NCI-H128 (cell line): ENCODE measurements around the gene RNF220.

Source experiments
- DNase-seq: peaks from one replicate; lab custom pipeline; 2025; ENCODE audit not compliant: unreplicated experiment; lab: John Stamatoyannopoulos, UW

Gene RNF220

DNA sequence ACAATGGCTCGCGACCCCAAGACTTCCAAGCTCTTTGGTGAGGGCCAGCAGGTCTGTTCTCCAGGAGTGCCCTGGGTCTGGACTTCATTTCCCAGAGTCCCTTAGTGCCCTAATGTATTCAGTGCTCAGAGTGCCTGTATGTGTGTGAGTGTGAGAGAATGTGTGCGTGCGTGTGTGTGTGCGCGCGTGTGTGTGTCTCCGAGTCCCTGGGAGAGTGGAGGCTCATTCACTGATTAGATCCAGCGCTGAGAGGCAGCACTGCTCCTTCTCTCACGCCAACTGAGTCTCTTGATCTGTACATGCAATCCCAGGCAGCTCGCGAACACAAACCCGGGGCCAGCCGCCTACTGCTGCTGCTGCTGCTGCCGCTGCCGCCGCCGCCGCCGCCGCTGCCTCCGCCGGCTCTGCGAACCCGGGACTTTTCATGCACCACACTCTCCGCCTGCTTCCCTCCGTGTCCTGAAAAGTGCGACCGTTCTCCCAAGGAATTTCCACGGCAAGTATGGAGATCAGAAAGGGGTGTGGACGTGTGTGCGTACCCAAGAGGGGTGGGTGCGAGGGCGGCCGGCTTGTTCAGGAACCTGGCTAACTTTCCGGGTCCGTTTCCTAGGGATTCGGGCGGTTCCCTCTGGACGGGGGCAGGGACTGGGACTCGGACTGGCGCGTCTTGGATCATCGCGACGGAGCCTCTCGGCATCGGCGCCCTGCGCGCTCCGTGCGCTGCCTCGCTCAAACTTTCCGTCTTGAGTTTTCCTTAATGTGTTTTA, at the start of gene RNF220:
RNF220 (plus strand) TSS at position 225 of the 767 bp plus-strand sequence.
- DNase-seq: peak; percentile 40

DNA sequence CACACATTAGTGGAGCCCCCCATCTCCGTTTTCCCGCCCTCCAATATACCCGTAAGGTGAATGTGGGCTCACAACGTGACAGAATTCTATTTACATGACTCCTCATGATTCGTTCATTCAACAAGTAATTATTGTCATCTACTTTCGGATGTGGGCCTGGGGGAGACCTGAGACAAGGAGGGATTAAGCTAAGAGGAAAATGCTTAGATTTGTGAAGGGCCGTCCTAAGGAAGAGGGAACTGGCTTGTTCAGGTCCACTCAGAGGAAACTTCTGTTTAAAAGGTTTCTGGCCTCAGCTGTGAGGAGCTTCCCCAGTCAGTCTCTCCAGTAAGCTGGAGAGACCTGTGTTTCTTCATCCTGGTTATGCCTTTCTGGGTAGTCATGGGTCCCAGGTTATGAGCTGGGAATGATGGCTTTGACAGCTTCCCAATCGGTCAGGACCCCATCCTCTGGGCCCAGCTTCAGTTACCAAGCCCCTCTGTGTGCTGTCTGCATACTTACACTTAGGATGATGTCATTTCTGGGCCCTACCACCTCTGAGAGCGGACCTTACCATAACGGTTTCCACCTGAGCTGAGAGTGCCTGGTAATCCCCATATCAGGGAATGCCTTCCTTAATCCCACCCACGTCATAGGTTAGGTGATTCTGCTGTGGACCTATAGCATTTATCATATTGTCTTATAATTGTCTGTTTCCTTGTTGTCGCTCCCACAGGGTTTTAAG, 49.3 kb upstream of the RNF220 start:
- no peak for DNase-seq

- no peak for DNase-seq
These were observed 47.3 kb upstream of the RNF220 start for GRCh38 chr1:44357710-44358109.

GRCh38 chr1:44359234-44359935, 45.7 kb upstream of the RNF220 start:
- no peak for DNase-seq

GRCh38 chr1:44361478-44361877, 43.6 kb upstream of the RNF220 start:
- DNase-seq: no peak

DNA sequence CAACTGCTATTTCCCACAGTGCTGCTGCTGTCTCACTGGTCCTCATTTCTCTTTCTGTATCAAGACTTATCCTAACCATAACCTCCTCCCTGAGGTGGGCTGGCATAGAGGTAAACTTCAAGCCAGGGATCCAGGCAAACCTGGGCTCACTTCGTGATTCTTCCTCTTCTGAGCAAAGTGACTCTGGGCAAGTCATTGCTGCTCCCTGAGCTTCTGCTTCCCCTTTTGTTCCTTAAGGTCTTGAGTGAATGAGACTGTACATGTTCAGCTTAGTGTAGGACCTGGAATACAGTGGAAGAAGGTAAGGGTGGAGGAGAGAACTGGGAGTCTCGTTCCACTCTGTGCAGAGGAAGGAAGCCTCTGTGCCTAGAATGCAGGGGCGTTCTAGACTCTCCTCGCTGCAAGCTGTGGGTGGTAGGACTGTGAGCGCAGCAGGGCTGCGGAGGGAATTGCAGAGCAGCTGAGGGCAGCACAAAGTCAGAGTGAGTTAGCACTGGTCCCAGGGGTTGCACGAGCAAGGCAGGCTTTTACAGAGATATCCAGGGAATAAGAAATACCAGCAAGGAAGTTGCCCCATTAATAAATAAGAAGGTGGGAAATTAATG, 38.6 kb upstream of the RNF220 start:
- DNase-seq: no peak

- no peak for DNase-seq
These were observed 37.1 kb upstream of the RNF220 start for GRCh38 chr1:44367944-44368343.

DNA sequence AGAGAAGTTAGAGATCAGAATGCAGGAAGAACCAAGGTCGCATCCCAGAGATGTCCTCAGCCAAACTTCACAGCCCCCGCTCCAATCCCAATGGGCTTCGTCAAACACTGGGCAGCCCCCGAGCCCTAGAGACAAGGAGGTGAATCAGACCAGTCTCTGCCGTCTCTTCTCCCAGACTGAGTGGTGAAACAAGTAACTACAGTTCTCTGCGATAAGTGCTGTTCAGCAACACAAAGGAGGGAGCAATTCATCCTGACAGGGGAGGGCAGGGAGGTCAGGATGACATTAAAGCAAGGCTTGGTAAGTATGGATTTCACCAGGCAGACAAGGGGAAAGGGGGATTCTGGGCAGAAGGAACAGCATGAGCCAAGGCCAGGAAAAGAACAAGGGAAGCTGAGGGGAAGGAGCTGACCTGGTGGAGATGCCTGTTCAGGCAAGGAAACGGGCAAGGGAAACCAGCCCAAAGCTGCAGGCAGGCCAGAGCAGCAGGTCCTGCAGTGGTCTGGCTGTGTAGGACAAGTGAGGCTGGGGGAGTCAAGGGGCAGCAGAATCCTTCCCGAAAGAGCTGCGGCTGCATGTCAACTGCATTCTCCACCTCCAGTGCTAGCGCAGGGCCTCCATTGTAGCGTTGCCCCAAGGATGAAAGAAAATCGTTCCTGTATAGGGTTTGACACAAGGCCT, 36.4 kb upstream of the RNF220 start:
- no peak for DNase-seq

DNA sequence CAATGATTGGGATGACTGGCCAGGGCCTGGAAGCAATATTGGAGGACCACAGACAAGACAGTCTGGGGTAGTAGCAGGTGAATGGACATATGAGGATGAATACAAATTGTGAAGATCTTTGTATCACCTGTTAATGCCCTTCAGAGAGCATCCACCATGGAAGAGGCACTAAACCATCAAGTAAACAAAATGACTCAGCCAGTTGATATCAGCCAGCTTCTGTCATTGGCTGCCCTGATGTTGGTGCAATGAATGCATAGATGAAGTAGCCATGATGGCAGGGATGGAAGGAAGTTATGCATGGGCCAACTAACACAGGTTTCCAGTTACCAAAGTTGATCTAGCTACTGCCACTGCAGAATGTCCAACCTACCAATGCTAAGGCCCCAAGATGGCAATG, 33.8 kb upstream of the RNF220 start:
- DNase-seq: no peak

DNA sequence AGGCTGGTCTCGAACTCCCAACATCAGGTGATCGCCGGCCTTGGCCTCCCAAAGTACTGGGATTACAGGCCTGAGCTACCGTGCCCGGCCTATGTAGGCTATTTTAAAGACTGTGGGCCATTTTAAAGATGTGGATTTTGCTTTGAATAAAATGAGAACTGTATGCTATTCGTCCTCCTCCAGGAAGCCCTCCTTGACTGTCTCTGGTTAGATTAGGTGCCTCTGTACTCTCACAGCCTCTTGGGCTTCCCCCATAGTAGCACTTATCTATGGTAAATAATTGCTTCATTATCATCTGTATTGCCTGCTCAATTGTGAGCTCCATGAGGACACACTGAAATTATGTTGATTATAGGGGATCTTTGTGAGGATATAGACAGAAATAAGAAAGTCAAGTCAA, 29.5 kb upstream of the RNF220 start:
- no peak for DNase-seq

GRCh38 chr1:44377925-44378784, 26.9 kb upstream of the RNF220 start:
- DNase-seq: no peak

- no peak for DNase-seq
These were observed 24.3 kb upstream of the RNF220 start for GRCh38 chr1:44380666-44381177.

- DNase-seq: no peak
These were observed 16.5 kb upstream of the RNF220 start for GRCh38 chr1:44388551-44388950.

DNA sequence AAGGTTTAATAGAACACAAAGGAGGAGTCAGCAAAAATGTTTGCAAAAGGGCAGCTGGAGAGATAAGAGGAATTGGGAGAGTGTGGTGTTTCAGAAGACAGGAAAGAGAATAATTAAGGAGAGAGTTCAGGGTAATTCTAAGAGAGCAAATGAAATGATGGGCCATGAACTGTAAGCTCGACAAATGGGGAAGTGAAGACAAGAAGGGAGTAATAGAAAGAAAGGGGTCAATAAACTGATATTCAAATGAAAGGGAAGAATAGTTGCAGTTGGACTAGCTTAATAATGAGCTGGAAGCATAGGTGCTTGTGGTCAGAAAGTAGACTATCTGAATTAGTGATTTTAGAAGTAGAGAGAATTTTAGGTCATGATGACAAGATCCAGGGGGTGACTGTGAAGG, 15.6 kb upstream of the RNF220 start:
- DNase-seq: no peak

DNA sequence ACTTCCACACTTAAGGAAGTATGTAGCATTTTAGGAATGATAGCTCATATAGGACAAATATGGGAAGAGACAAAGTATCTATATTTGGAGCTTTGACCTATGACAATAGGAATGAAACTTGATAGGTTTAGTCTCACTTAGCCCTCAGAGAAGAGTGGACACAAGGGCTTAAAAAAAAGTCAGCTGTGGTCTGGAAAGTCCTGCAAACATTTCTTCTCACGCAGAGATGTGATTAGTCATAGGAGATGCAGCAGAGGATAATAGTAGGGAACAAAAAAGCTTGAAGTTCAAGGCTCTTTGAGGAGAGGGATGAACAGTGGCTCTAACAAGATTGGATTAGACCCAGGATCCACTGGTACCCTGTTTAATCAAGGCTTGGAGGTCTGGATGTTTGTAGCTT, 14.8 kb upstream of the RNF220 start:
- no peak for DNase-seq

GRCh38 chr1:44401256-44402228, 3.5 kb upstream of the RNF220 start:
- DNase-seq: no peak

DNA sequence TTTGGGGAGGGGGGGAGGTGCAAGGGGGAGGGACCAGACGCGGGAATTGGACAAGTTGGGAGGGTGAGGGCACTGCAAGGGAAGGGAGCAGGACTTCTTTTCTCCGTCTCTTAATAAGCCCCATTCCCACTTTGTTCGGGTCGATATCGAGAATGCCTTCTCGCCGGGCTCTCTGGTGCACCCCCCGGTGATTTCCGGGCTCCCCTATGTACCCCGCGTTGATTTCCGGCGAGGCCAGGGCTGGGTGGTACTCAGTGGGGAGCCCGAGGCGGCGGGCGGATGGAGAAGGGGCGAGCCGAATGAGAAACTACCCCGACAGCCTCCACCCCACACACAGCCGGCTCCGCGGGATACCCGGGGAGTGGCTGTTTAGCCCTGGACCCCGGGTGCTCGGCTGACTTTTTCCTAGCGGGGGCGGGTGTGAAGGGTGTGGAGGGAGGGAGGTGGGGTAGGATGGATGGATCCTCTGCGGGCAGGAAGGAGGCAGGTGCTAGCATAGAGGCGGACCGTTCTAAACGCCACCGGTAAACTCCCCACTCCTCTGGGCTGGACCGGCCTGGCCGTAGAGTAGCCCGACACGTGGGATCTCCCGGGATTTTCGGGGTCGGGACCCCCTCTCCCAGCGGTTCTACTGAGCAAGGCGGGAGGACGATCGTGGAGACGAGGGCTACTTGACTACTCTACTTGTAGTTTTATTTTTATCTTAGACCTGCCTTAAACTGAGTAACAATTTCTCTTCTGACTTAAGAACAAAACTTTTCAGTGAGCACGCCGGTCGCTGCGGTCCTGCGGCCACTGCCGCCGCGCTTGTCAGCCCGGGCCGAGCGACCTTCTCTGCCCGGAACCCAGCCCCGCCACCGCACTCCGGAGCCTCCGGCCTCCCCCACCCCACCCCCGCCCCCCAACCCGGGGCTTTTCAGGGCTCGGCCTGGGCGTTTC, 1.0 kb downstream of the RNF220 start:
- DNase-seq: no peak
